Vagina (tissue), 2 donors: ENCODE measurements around the gene ANKRD33.

Experiments used
- CTCF ChIP-seq, 3 experiments: fragments of 450-650 bp in 2 of 3; fragments of 200-600 bp in 1 of 3; sonication (generic) in 1 of 3; IDR thresholded peaks; one replicate each; pipeline ENCODE4 v1.5.1; 2017 to 2019; ENCODE audit warnings: antibody characterized with exemption in 3 of 3, mild to moderate bottlenecking in 2 of 3, moderate library complexity in 2 of 3
- POLR2A ChIP-seq, 2 donors: fragments of 450-650 bp; IDR thresholded peaks; one replicate each; pipeline ENCODE4 v1.6.1; 2017; ENCODE audit warnings: antibody characterized with exemption in 2 of 2, mild to moderate bottlenecking in 2 of 2, moderate library complexity in 2 of 2

GRCh38 chr12:51891843-51892242 is 3.9 kb downstream of the ANKRD33 start:
- TF ChIP-seq CTCF (IDR thresholded peaks at IDR 0.05) (no peak), POLR2A (IDR thresholded peaks at IDR 0.05) (no peak)
